ENCODE results near the gene TPP1.

GRCh38 chr11:6656936-6657335 lies 37.7 kb upstream of the TPP1 start:
- TF ChIP-seq, protein P1, sequence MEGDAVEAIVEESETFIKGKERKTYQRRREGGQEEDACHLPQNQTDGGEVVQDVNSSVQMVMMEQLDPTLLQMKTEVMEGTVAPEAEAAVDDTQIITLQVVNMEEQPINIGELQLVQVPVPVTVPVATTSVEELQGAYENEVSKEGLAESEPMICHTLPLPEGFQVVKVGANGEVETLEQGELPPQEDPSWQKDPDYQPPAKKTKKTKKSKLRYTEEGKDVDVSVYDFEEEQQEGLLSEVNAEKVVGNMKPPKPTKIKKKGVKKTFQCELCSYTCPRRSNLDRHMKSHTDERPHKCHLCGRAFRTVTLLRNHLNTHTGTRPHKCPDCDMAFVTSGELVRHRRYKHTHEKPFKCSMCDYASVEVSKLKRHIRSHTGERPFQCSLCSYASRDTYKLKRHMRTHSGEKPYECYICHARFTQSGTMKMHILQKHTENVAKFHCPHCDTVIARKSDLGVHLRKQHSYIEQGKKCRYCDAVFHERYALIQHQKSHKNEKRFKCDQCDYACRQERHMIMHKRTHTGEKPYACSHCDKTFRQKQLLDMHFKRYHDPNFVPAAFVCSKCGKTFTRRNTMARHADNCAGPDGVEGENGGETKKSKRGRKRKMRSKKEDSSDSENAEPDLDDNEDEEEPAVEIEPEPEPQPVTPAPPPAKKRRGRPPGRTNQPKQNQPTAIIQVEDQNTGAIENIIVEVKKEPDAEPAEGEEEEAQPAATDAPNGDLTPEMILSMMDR (IDR thresholded peaks at IDR 0.05): no peak
- no peak for TF ChIP-seq POLR2AphosphoS5 (IDR thresholded peaks at IDR 0.05)
- no peak for TF ChIP-seq EP300 (IDR thresholded peaks at IDR 0.05)
- no peak for TF ChIP-seq POLR2A (IDR thresholded peaks at IDR 0.05)

All from upper lobe of left lung (tissue), 4 donors.